ENCODE results near the gene PHTF1. TPM values are rescaled to one million over a fixed set of nuclear protein-coding genes. Genes with fewer than 3 reads are reported as not detected.
A peak's percentile ranks its signal among the peaks of the same experiment; 100 is the strongest.
"Not testable (repeated sequence)": the region's sequence is repeated elsewhere in the genome, so short reads cannot be mapped to it uniquely, and the experiment has no call there.

The PHTF1 gene
- total RNA-seq, 6 experiments from 2014 or later: 23.3 to 27.9 (median 24.8) TPM

- TF ChIP-seq CTCF (IDR thresholded peaks at IDR 0.05): no peak
- no peak for DNase-seq
- Mint-ChIP-seq H3K27ac (no peak overlapping the region), H3K9me3 (no peaks in the 10 kb centered on the region), H3K4me1 (ENCODE audit: low read depth) (peaks cover 15% of the 10 kb centered on the region), H3K27me3 (ENCODE audit: insufficient read depth) (peaks cover 3% of the 10 kb centered on the region), H3K36me3 (ENCODE audit: low read depth) (peaks cover 4% of the 10 kb centered on the region; the same call in 1 of the 2 replicates), H3K4me3 (no peak overlapping the region)
Observed at GRCh38 chr1:113761937-113762336, 2.7 kb upstream of the PHTF1 start.

GRCh38 chr1:113760102-113761080, 1.1 kb upstream of the PHTF1 start:
- Mint-ChIP-seq H3K27ac (peak overlapping the region; percentile 98), H3K36me3 (ENCODE audit: low read depth) (peaks cover 13% of the 10 kb centered on the region), H3K4me3 (peak overlapping the region; percentile 96), H3K27me3 (ENCODE audit: insufficient read depth) (peaks cover 3% of the 10 kb centered on the region), H3K9me3 (no peaks in the 10 kb centered on the region), H3K4me1 (ENCODE audit: low read depth) (peaks cover 31% of the 10 kb centered on the region)
- DNase-seq: no peak
- no peak for TF ChIP-seq CTCF (IDR thresholded peaks at IDR 0.05)

- no peak for TF ChIP-seq CTCF (IDR thresholded peaks at IDR 0.05)
- peaks cover 33% of the 10 kb centered on the region for H3K4me1 Mint-ChIP-seq (ENCODE audit: low read depth)
- H3K9me3 Mint-ChIP-seq: no peaks in the 10 kb centered on the region
- peaks cover 3% of the 10 kb centered on the region for H3K27me3 Mint-ChIP-seq (ENCODE audit: insufficient read depth)
- H3K36me3 Mint-ChIP-seq (ENCODE audit: low read depth): peaks cover 12% of the 10 kb centered on the region; the same call in 1 of the 2 replicates
- H3K27ac Mint-ChIP-seq: peak overlapping the region; percentile 98
- peak overlapping the region; percentile 96 for H3K4me3 Mint-ChIP-seq
- peak; percentile 32 for DNase-seq
Observed at GRCh38 chr1:113758631-113759332, 504 bp downstream of the PHTF1 start.

- TF ChIP-seq CTCF (IDR thresholded peaks at IDR 0.05): no peak
- peaks cover 33% of the 10 kb centered on the region for H3K4me1 Mint-ChIP-seq (ENCODE audit: low read depth)
- H3K4me3 Mint-ChIP-seq: peak overlapping the region; percentile 96; the same call in 1 of the 2 replicates
- no peak for DNase-seq
- no peaks in the 10 kb centered on the region for H3K9me3 Mint-ChIP-seq
- peaks cover 3% of the 10 kb centered on the region for H3K27me3 Mint-ChIP-seq (ENCODE audit: insufficient read depth)
- H3K27ac Mint-ChIP-seq: no peak overlapping the region
- peaks cover 12% of the 10 kb centered on the region; the same call in 1 of the 2 replicates for H3K36me3 Mint-ChIP-seq (ENCODE audit: low read depth)
Observed at GRCh38 chr1:113756461-113756860, 2.8 kb downstream of the PHTF1 start.

- not testable (repeated sequence) for H3K9me3 Mint-ChIP-seq; H3K4me3 Mint-ChIP-seq; H3K27me3 Mint-ChIP-seq (ENCODE audit: insufficient read depth); H3K27ac Mint-ChIP-seq; DNase-seq
- Mint-ChIP-seq H3K4me1 (ENCODE audit: low read depth) (peaks cover 25% of the 10 kb centered on the region), H3K36me3 (ENCODE audit: low read depth) (peaks cover 21% of the 10 kb centered on the region)
Observed at GRCh38 chr1:113753333-113753732, 6.0 kb downstream of the PHTF1 start.

Measured in HFFc6 (cell line).